NCI-H526 (cell line): ENCODE measurements around the gene PLCB4.

ENCODE experiments used
- DNase-seq, 2 experiments: peaks; one replicate each; lab custom pipeline; 2025; lab: John Stamatoyannopoulos, UW

The PLCB4 gene

DNA sequence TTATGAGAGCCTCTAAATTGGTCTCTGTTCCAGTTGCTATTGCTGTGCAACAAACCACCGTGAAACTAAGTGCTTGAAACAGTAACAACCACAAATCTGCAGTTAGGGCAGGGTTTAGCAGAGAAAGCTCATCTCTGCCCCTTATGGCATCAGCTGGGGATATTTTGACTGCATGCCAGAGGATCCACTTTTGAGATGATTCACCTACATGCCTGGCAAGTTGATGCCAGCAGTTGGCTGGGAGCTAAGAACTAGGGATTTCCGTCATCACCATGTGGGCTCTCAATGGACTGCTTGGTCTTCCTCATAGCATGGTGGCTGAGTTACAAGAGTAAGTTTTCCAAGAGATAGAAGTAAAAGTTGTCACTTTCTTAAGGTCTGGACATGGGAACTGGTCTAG lies 35.1 kb downstream of the PLCB4 start:
- DNase-seq = no peak

GRCh38 chr20:9108260-9108659 lies 39.4 kb downstream of the PLCB4 start:
- no peak for DNase-seq

DNA sequence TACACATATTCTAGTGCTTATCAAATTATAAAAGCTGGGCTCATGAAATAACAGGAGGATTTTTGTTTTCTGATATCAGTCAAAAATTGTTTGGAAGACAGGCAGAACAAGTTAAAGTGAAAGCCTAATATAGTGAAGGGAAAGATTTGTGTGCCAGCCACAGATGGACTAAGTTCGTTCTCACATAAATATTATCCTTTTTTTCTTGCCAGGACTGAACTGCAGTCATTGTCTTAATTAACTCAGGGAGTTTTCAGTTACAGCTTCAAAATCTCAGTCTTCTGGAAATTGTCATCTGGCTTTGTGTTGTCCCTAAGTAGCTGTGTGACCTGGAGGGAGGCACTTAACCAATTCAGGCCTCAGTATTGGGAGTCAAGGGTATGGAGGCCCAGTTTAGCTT lies 40.7 kb downstream of the PLCB4 start:
- no peak for DNase-seq

DNA sequence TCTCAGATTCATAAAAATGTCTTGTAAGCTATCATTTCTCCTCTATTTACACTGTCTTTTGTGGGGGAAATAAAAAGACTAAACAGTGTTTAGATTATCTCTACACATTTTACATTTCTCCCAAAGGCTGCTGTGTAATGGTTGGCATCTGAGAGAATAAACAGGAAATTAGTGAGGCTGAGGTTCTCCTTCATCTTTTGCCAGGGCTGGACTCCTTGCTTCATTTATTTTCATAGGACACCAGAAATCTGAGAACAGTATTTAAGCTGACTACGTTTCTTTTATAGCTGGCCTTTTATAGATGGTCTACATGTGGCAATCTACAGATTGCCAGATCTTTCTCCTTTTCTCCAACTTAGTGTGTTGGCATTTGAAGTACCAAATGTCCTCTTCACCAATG lies 41.5 kb downstream of the PLCB4 start:
- DNase-seq = no peak

- DNase-seq = no peak
Measured at GRCh38 chr20:9110916-9111432, 42.1 kb downstream of the PLCB4 start.

- no peak for DNase-seq
Measured at GRCh38 chr20:9112541-9113515, 43.9 kb downstream of the PLCB4 start.

GRCh38 chr20:9114709-9115108 lies 45.8 kb downstream of the PLCB4 start:
- DNase-seq = no peak

DNA sequence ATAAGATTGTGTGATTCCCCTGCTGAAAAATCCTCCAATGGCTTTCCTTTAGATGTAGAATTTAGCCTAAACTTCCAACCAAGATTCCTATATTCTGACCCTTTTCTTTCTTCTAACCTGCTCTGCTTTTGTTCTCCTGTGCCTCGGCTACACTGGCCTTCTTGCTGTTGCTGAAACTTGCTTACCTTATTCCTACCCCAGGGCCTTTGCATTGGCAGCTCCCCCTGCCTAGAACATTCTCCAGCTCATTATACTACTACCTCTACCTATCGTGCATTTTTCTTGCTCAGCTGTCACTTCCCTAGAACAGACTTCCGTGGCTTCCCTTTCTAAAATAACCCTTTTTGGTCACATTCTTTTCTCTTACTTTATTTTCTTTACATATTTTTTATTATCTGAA lies 48.7 kb downstream of the PLCB4 start:
- DNase-seq = no peak

DNA sequence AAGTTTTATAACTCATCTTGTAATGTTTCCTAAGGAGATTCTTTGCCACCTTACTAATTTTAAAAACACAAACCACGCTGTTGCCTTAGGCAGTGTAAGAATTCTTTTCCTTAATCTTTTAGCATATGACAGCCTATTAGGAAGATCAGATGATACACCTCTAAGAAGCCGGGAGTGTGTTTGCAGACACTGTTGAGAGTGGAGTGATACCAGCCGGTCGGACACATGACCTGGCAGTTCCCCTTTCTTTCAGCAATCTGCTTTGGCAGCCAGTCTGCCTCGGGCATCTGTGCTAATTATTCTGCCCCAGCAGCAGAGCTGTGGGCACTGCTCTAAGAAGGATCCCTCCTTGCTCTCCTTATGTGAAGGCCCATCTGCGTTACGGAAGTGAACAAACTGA lies 50.9 kb downstream of the PLCB4 start:
- peak in 1 of 2 experiments; percentile 16 for DNase-seq

DNA sequence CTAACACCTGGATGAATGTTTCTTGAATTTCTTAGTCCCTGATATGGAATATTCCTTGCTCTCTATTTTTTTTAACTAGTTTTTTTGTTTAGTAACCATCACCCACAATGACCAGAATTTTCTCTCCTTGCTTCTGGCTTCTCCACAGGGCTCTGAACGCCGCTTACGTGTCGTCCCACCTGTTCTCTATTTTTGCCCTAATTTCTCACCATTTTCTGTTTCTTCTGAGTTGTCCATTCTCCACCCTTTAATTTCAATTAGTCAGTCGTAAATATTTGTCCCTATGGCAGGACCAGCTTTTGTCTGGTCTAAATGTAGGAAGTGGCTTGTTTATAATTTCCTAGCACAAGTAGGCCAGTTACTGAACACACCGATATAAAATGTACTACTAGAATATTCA lies 52.3 kb downstream of the PLCB4 start:
- DNase-seq = no peak

DNA sequence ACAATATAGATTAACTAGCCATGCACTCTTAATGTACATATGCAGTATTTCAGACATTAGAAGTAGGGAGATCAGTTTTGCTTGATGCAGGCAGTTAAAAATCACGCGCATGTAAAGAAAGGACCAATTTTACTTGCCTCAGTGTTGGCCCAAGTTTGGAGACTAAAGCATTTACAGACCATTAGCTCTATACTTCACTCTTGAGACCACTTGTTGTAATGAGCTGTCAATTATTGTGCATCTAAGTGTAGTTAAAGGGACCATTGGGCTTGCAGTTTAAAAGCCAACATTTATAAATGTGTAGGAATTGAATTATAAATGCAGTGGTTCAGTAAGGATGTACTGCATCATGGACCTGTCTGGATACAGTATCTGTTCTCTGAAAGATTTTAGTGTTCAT lies 53.7 kb downstream of the PLCB4 start:
- no peak for DNase-seq

- DNase-seq = no peak
Measured at GRCh38 chr20:9126527-9126926, 57.6 kb downstream of the PLCB4 start.

DNA sequence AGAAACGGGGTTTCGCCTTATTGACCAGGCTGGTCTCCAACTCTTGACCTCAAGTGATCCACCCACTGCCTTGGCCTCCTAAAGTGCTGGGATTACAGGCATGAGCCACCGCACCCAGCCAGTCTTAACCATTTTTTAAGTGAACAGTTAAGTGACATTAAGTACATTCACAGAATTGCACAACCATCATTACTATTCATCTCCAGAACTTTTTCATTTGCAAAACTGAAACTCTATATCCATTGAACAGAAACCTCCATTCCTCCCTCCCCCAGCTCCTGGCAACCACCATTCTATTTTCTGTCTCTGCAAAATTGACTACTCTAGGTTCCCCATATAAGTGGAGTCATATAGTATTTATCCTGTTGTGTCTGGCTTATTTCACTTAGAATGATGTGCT lies 59.7 kb downstream of the PLCB4 start:
- DNase-seq = no peak

DNA sequence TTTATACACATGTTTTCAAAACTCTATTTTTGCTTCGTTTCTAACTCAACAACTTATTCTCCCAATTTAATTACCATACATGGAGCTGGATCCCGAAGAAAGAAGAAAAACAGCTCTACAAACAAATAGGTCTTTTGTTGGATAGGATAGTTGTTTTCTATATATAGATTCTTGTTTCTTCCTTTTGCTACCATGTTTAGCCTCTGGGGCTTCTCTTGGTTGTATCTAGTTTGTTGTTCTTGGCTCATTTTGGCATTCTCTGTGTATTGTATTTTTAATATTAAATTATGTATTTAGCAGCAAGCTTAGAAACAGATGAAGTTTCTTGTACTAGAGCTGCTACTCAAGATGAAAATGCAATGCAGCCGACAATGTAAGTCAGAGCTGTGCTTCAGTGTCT lies 60.9 kb downstream of the PLCB4 start:
- DNase-seq = no peak

DNA sequence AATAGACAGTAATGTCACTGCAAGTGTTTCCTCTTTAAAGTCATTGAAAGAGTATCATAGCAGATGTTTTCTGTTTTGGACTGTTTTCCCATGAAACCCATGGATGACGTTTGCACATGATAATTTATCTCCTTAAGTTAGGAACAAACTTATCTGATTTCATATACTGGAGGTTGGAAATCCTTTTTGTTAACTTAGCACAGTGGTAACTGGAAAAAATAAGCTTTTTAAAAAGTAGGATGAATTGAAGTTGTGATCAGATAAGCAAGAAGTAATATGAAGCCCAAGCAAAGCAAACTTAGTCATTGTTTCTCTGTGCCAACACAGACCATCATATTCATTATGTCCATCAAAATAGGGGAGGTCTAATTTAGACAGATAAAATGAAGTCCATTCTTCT lies 61.6 kb downstream of the PLCB4 start:
- no peak for DNase-seq

DNA sequence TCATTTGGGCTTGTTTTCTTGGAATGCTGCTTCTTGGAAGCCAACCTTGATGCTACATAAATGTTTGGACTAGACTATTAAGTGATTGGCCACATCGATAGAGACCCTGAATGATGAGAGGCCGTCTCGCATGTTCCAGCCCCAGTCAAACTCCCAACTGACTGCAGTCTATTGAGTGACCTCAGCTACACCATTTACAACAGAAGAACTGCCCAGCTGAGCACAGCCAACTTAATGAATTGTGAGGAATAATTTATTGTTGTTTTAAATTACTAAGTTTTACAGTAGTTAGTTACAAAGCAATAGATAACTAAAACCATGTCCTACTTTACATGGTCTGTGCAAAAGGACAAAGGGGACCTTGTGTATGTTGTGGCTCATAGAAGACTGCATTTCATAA lies 63.0 kb downstream of the PLCB4 start:
- no peak for DNase-seq

GRCh38 chr20:9134346-9134745 lies 65.5 kb downstream of the PLCB4 start:
- DNase-seq = no peak

DNA sequence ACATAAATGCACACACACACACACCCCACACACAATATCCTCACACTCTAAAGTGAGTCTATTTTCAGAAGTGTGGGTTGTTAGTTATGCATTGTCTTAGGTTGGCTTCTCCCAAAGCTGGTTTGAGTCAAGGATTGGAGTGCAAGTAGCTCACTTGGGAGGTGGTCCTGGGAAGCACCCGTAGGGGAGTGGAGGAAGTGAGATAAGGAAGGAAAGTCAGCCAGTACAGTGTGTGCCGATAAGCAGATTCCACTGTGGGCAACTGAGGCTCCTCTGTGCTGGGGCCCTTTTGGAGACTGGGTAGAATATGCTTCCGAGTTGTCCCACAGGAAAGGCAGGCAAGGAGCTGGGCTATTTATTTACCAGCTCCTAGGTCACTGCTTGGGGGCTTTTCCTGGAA lies 67.2 kb downstream of the PLCB4 start:
- DNase-seq = no peak

GRCh38 chr20:9137001-9137400 lies 68.1 kb downstream of the PLCB4 start:
- DNase-seq = no peak

GRCh38 chr20:9139106-9139833 lies 70.4 kb downstream of the PLCB4 start:
- no peak for DNase-seq

DNA sequence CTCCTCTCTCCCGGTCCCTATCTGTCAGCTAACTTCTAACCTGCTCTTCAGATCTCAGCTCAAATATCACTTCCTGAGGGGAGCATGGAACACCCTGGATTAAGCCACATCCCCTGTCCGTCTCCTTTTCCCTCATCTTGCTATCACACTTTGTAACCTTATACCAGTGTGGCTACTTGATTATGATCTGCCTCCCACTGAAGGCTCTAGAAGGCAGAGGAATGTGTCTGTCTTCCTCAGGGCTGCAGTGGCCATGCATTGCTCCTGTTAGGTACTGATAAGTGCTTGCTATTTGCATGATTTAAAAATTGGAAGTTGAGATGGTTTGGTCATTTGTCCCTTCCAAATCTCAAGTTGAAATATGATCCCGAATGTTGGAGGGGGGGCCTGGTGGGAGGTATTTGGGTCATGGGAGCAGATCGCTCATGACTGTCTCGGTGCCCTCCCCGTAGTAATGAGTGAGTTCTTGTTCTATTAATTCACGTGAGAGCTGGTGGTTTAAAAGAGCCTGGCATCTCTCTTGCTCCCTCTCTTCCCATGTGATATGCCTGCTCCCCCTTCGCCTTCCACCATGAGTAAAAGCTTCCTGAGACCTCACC lies 71.4 kb downstream of the PLCB4 start:
- no peak for DNase-seq

- no peak for DNase-seq
Measured at GRCh38 chr20:9141070-9141469, 72.2 kb downstream of the PLCB4 start.

DNA sequence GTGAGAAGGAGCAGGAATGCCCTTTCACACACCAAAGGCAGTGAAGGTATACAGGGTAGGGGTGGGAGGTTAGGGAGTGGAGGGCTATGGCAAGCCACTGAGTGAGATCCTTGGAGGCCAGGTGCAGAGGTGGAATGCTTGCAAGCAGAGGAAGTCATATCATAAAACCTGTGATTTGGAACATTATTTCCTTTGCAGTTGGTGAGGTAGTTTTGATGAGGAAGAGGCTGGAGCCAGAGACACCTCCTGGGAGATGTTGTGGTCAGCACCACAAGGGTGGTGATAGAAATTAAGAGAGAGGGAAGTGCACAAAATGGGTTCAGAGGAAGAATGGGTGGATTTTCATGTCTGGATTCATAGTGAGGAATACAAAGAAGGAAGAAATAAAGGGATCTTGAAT lies 73.0 kb downstream of the PLCB4 start:
- no peak for DNase-seq
